BJ (cell line): ENCODE measurements around the gene GOLGA3. TPM values are rescaled to one million over a fixed set of nuclear protein-coding genes. Genes with fewer than 3 reads are reported as not detected.
A peak's percentile ranks its signal among the peaks of the same experiment; 100 is the strongest.
"Not testable (repeated sequence)": the region's sequence is repeated elsewhere in the genome, so short reads cannot be mapped to it uniquely, and the experiment has no call there.

ENCODE experiments used
- CTCF ChIA-PET: fragments of 350-600 bp; formaldehyde crosslinking; extraction: SDS; loops from one replicate; lab custom pipeline; 2021; ENCODE audit warnings: antibody characterized with exemption, inconsistent platforms; lab: Yijun Ruan, JAX
- POLR2A ChIA-PET: fragments of 300-600 bp; sonication (Branson Sonifier 250); formaldehyde crosslinking; extraction: SDS; loops from one replicate; lab custom pipeline; 2021; ENCODE audit warnings: antibody characterized with exemption; lab: Charles Lee
- DNase-seq: peaks from one replicate; pipeline ENCODE4 v3.0.0-alpha.2; 2011; ENCODE audit warnings: low read depth
- H3K27me3 ChIP-seq: 2 replicates; pipeline ENCODE4 v1.6.0; 2011; ENCODE audit warnings: low read length; ENCODE audit not compliant: control insufficient read depth, insufficient read depth
- H3K36me3 ChIP-seq: 2 replicates; pipeline ENCODE4 v1.5.1; 2011; ENCODE audit warnings: low read length; ENCODE audit not compliant: control insufficient read depth, insufficient read depth
- H3K4me3 ChIP-seq: 2 replicates; pipeline ENCODE4 v1.5.1; 2011; ENCODE audit warnings: low read depth, mild to moderate bottlenecking, control low read depth, low read length
- CTCF ChIP-seq: IDR thresholded peaks from 2 replicates; pipeline ENCODE4 v1.5.1; 2011; ENCODE audit warnings: low read depth, mild to moderate bottlenecking, control low read depth, inconsistent platforms, low read length, moderate library complexity; ENCODE audit not compliant: insufficient read depth
- polyA plus RNA-seq: library from polyadenylated mRNA; depleted of rRNA; stranded (reverse); fragments of >200 nt; gene quantifications from 2 replicates; pipeline ENCODE4 v1.2.3, GENCODE V29; 2011

The GOLGA3 gene
- polyA plus RNA-seq, 1 experiment, result 26.0 TPM

- ChIA-PET CTCF (no interaction called here), POLR2A (no interaction called here)
- Histone ChIP-seq H3K4me3 (no peak overlapping the region), H3K36me3 (peaks cover 40% of the 10 kb centered on the region), H3K27me3 (no peaks in the 10 kb centered on the region)
- TF ChIP-seq CTCF, result no peak
- DNase-seq, result no peak
Observed at GRCh38 chr12:132818562-132818961, 10.1 kb downstream of the GOLGA3 start.

- Histone ChIP-seq H3K36me3 (peaks cover 36% of the 10 kb centered on the region), H3K27me3 (no peaks in the 10 kb centered on the region), H3K4me3 (no peak overlapping the region)
- DNase-seq, result no peak
- ChIA-PET CTCF (no interaction called here), POLR2A (interaction anchor here (0.7 kb wide), 1 partner anchor 14 kb away, joined by 4 read pairs; no protein-coding TSS in a partner anchor)
- no peak for TF ChIP-seq CTCF
Observed at GRCh38 chr12:132814232-132814631, 14.4 kb downstream of the GOLGA3 start.

- Histone ChIP-seq H3K27me3 (no peaks in the 10 kb centered on the region), H3K4me3 (no peak overlapping the region), H3K36me3 (peaks cover 31% of the 10 kb centered on the region)
- DNase-seq, result no peak
- ChIA-PET CTCF (no interaction called here), POLR2A (no interaction called here)
- TF ChIP-seq CTCF, result no peak
Observed at GRCh38 chr12:132813443-132813842, 15.2 kb downstream of the GOLGA3 start.

GRCh38 chr12:132812631-132813305, 15.9 kb downstream of the GOLGA3 start:
- no peak for TF ChIP-seq CTCF
- POLR2A ChIA-PET, result no interaction called here
- Histone ChIP-seq H3K36me3 (peaks cover 29% of the 10 kb centered on the region), H3K27me3 (no peaks in the 10 kb centered on the region), H3K4me3 (no peak overlapping the region)
- no peak for DNase-seq
- CTCF ChIA-PET, result no interaction called here

GRCh38 chr12:132809391-132809790, 19.3 kb downstream of the GOLGA3 start:
- H3K4me3 ChIP-seq, POLR2A ChIA-PET, H3K27me3 ChIP-seq, DNase-seq: not testable (repeated sequence)
- CTCF ChIA-PET, result interaction anchor here (0.7 kb wide), 1 partner anchor 30 kb away, joined by 3 read pairs; no protein-coding TSS in a partner anchor
- peaks cover 34% of the 10 kb centered on the region for H3K36me3 ChIP-seq
- TF ChIP-seq CTCF, result peak; percentile 41
